H1 (cell line): ENCODE measurements around the gene TGOLN2. TPM values are rescaled to one million over a fixed set of nuclear protein-coding genes. Genes with fewer than 3 reads are reported as not detected.

ENCODE experiments used
- CTCF ChIA-PET: fragments of 300-600 bp; sonication (Branson Sonifier 250); formaldehyde crosslinking; loops from one replicate; lab custom pipeline; 2021; ENCODE audit not compliant: partially characterized antibody; lab: Charles Lee
- POLR2A ChIA-PET: fragments of 300-600 bp; sonication (Branson Sonifier 250); formaldehyde crosslinking; loops from one replicate; lab custom pipeline; 2021; ENCODE audit warnings: inconsistent platforms; ENCODE audit not compliant: partially characterized antibody; lab: Charles Lee
- DNase-seq, 2 experiments: peaks; one replicate each; pipeline versions ENCODE4 v3.0.0 to v3.0.0-alpha.2; 2010 to 2022; ENCODE audit warnings: low spot score in 2 of 2, low read depth in 1 of 2, mixed read lengths in 1 of 2
- FAIRE-seq: peaks from 2 replicates; lab custom pipeline; 2011; peaks lifted over from hg19 to GRCh38; lab: Jason Lieb, UNC
- H2AFZ ChIP-seq: 2 replicates; pipeline ENCODE4 v1.8.1; 2012; ENCODE audit warnings: low read length, inconsistent platforms
- H2AK5ac ChIP-seq: 2 replicates; pipeline ENCODE4 v1.6.1; 2013; ENCODE audit warnings: low read depth, low read length
- H2BK120ac ChIP-seq: replicated peaks from 2 replicates; pipeline ENCODE3; 2013; ENCODE audit warnings: low read depth, low read length, inconsistent platforms
- H2BK12ac ChIP-seq: 2 replicates; pipeline ENCODE4 v1.6.1; 2013; ENCODE audit warnings: low read depth, low read length
- H2BK15ac ChIP-seq: 2 replicates; pipeline ENCODE4 v1.6.1; 2013; ENCODE audit warnings: low read length
- H2BK20ac ChIP-seq: 2 replicates; pipeline ENCODE4 v1.6.1; 2013; ENCODE audit warnings: low read length
- H2BK5ac ChIP-seq: 2 replicates; pipeline ENCODE4 v1.6.1; 2013; ENCODE audit warnings: low read depth, low read length
- H3K14ac ChIP-seq: 2 replicates; pipeline ENCODE4 v1.6.1; 2013; ENCODE audit warnings: inconsistent platforms; ENCODE audit not compliant: insufficient read length
- H3K18ac ChIP-seq: 2 replicates; pipeline ENCODE4 v1.6.1; 2013; ENCODE audit warnings: low read length; ENCODE audit errors: extremely low read depth
- H3K23ac ChIP-seq: 2 replicates; pipeline ENCODE4 v1.6.1; 2013; ENCODE audit warnings: inconsistent platforms; ENCODE audit not compliant: insufficient read length
- H3K23me2 ChIP-seq: 2 replicates; pipeline ENCODE4 v1.6.1; 2013; ENCODE audit warnings: low read depth, low read length
- H3K27ac ChIP-seq: 2 replicates; pipeline ENCODE4 v1.6.1; 2011; ENCODE audit warnings: low read depth, low read length, inconsistent platforms
- H3K27me3 ChIP-seq, 4 experiments: replicated peaks in 1 of 4; 1 replicate in 1 of 4; 2 replicates in 3 of 4; pipeline versions ENCODE4 v1.6.1 to v1.8.1; 2011 to 2013; ENCODE audit warnings: low read length in 3 of 4, mild to moderate bottlenecking in 3 of 4, inconsistent platforms in 2 of 4, mixed read lengths in 2 of 4, moderate library complexity in 1 of 4; ENCODE audit not compliant: control insufficient read depth in 3 of 4, insufficient read depth in 3 of 4; ENCODE audit errors: extremely low read depth in 1 of 4
- H3K36me3 ChIP-seq, 4 experiments: 2 replicates each; pipeline versions ENCODE4 v1.6.1 to v1.8.1; 2011 to 2013; ENCODE audit warnings: mild to moderate bottlenecking in 4 of 4, low read length in 3 of 4, moderate library complexity in 2 of 4, control low read depth in 1 of 4, inconsistent platforms in 1 of 4; ENCODE audit not compliant: insufficient read depth in 4 of 4, control insufficient read depth in 2 of 4
- H3K4ac ChIP-seq: replicated peaks from 2 replicates; pipeline ENCODE3; 2013; ENCODE audit warnings: low read length, low read depth, mixed read lengths, inconsistent platforms; ENCODE audit not compliant: insufficient read length
- H3K4me1 ChIP-seq, 4 experiments: replicated peaks in 1 of 4; 1 replicate in 1 of 4; 2 replicates in 3 of 4; pipeline versions ENCODE4 v1.6.1 to v1.8.1; 2011 to 2013; ENCODE audit warnings: low read length in 3 of 4, inconsistent platforms in 2 of 4, mixed read lengths in 1 of 4; ENCODE audit not compliant: insufficient read depth in 4 of 4, control insufficient read depth in 3 of 4
- H3K4me2 ChIP-seq, 2 experiments: 2 replicates each; pipeline versions ENCODE4 v1.6.1 to v1.8.1; 2011 to 2013; ENCODE audit warnings: low read depth in 2 of 2, low read length in 2 of 2, control low read depth in 1 of 2, inconsistent platforms in 1 of 2, mild to moderate bottlenecking in 1 of 2; ENCODE audit not compliant: insufficient read depth in 1 of 2
- H3K4me3 ChIP-seq, 4 experiments: fragments of 200-600, 300-600 bp in 1 of 4; sonication (generic), shearing (Covaris generic), sonication (Bioruptor Twin) in 1 of 4; 2 replicates each; pipeline versions ENCODE4 v1.5.1 to v1.8.1; 2011 to 2016; ENCODE audit warnings: low read length in 4 of 4, low read depth in 3 of 4, control low read depth in 2 of 4, inconsistent platforms in 2 of 4, mild to moderate bottlenecking in 2 of 4, mixed read lengths in 1 of 4, moderate library complexity in 1 of 4; ENCODE audit not compliant: insufficient read depth in 2 of 4; ENCODE audit errors: extremely low read depth in 1 of 4
- H3K56ac ChIP-seq: replicated peaks from 2 replicates; pipeline ENCODE3; 2013; ENCODE audit warnings: low read depth, mild to moderate bottlenecking, mixed read lengths, low read length, inconsistent platforms; ENCODE audit not compliant: insufficient read length
- H3K79me1 ChIP-seq: 2 replicates; pipeline ENCODE4 v1.6.1; 2013; ENCODE audit warnings: low read depth, low read length, control low read depth
- H3K79me2 ChIP-seq, 2 experiments: 2 replicates each; pipeline versions ENCODE4 v1.6.1 to v1.8.1; 2012 to 2013; ENCODE audit warnings: low read length in 2 of 2, mild to moderate bottlenecking in 2 of 2, inconsistent platforms in 1 of 2; ENCODE audit not compliant: insufficient read depth in 2 of 2, control insufficient read depth in 1 of 2
- H3K9ac ChIP-seq, 4 experiments: replicated peaks in 1 of 4; 1 replicate in 1 of 4; 2 replicates in 3 of 4; pipeline versions ENCODE4 v1.6.1 to v1.8.1; 2011 to 2013; ENCODE audit warnings: low read depth in 3 of 4, low read length in 3 of 4, control low read depth in 2 of 4, mild to moderate bottlenecking in 2 of 4, moderate library complexity in 2 of 4, inconsistent platforms in 1 of 4; ENCODE audit errors: extremely low read depth in 1 of 4
- H3K9me3 ChIP-seq, 2 experiments: 2 replicates each; pipeline versions ENCODE4 v1.6.1 to v1.8.1; 2012 to 2013; ENCODE audit warnings: mild to moderate bottlenecking in 2 of 2, moderate library complexity in 2 of 2, control low read depth in 1 of 2, inconsistent platforms in 1 of 2, low read depth in 1 of 2, low read length in 1 of 2, mixed read lengths in 1 of 2; ENCODE audit not compliant: insufficient read depth in 2 of 2
- H4K20me1 ChIP-seq, 2 experiments: replicated peaks in 1 of 2; 2 replicates each; pipeline versions ENCODE3 to v1.8.1; 2011 to 2013; ENCODE audit warnings: inconsistent platforms in 2 of 2, low read length in 2 of 2, mild to moderate bottlenecking in 1 of 2; ENCODE audit not compliant: insufficient read depth in 2 of 2, control insufficient read depth in 1 of 2
- H4K5ac ChIP-seq: 2 replicates; pipeline ENCODE4 v1.6.1; 2013; ENCODE audit warnings: low read length, low read depth, mixed read lengths, inconsistent platforms; ENCODE audit not compliant: insufficient read length
- H4K8ac ChIP-seq: 2 replicates; pipeline ENCODE4 v1.8.0; 2013; ENCODE audit warnings: mild to moderate bottlenecking, moderate library complexity, low read length, inconsistent platforms; ENCODE audit not compliant: insufficient read depth; ENCODE audit errors: extremely low read depth
- H4K91ac ChIP-seq: replicated peaks from 2 replicates; pipeline ENCODE3; 2013; ENCODE audit warnings: low read length, mixed read lengths, inconsistent platforms; ENCODE audit not compliant: insufficient read length
- ATF2 ChIP-seq: IDR thresholded peaks from 2 replicates; pipeline ENCODE4 v1.6.1; 2012; ENCODE audit warnings: low read length, inconsistent platforms
- ATF3 ChIP-seq: IDR thresholded peaks from 2 replicates; pipeline ENCODE4 v1.6.1; 2011; ENCODE audit warnings: low read depth, mild to moderate bottlenecking, low read length; ENCODE audit not compliant: insufficient read depth
- BRCA1 ChIP-seq: IDR thresholded peaks from 2 replicates; pipeline ENCODE4 v1.6.1; 2012; ENCODE audit warnings: low read depth, low read length, improper control_type of control experiment
- CBX8 ChIP-seq: fragments of 300-800, 300-1000 bp; sonication (generic); IDR thresholded peaks from 2 replicates; pipeline ENCODE4 v1.7.1; 2016; ENCODE audit warnings: low read depth, low read length, borderline replicate concordance
- CTBP2 ChIP-seq: IDR thresholded peaks from 2 replicates; pipeline ENCODE4 v1.7.0; 2011; ENCODE audit warnings: borderline replicate concordance, mild to moderate bottlenecking, moderate library complexity, mixed read lengths, low read length; ENCODE audit not compliant: insufficient read depth, insufficient read length
- MAX ChIP-seq: IDR thresholded peaks from 2 replicates; pipeline ENCODE4 v1.6.1; 2012; ENCODE audit warnings: inconsistent platforms
- SAP30 ChIP-seq: fragments of 300-600 bp; sonication (generic); IDR thresholded peaks from 2 replicates; pipeline ENCODE4 v1.7.1; 2012; ENCODE audit warnings: low read length, moderate library complexity, mild to moderate bottlenecking, inconsistent platforms; ENCODE audit not compliant: insufficient read depth, insufficient replicate concordance
- SP1 ChIP-seq: IDR thresholded peaks from 2 replicates; pipeline ENCODE4 v1.6.1; 2011; ENCODE audit warnings: low read depth, low read length
- SP4 ChIP-seq: IDR thresholded peaks from 2 replicates; pipeline ENCODE4 v1.6.1; 2012; ENCODE audit warnings: low read length, inconsistent platforms
- WGBS, 2 experiments: shearing (Covaris generic) in 1 of 2; methylation state at CpG; one replicate each; pipeline versions ENCODE4 v1.1.6 to v1.1.7; 2013 to 2015; ENCODE audit warnings: low lambda C conversion rate in 2 of 2, mixed read lengths in 2 of 2, inconsistent platforms in 1 of 2, low coverage in 1 of 2, missing lambda C conversion rate in 1 of 2; ENCODE audit not compliant: insufficient replicate concordance in 2 of 2, insufficient coverage in 1 of 2, insufficient read length in 1 of 2; ENCODE audit errors: extremely low coverage in 1 of 2, missing lambda C conversion rate in 1 of 2; 5-methylcytosine and 5-hydroxymethylcytosine counted together
- polyA plus RNA-seq, 7 experiments: library from polyadenylated mRNA; depleted of rRNA in 3 of 7; stranded (reverse) in 5 of 7; unstranded in 2 of 7; fragments of >200 nt in 5 of 7; fragments of 200-250 nt in 2 of 7; gene quantifications; 1 replicate in 5 of 7; 2 replicates in 1 of 7; 4 replicates in 1 of 7; pipeline versions ENCODE4 v1.2.1 to v1.2.3, GENCODE V29; 2011 to 2013; ENCODE audit warnings: missing spikeins in 2 of 7, mixed read lengths in 2 of 7
- total RNA-seq: library from RNA; stranded (reverse); fragmentation: NEBNext Ultra II Directional; extraction: Animal tissue kit (Norgen Biotek cat#: 25700); gene quantifications from 2 replicates; pipeline ENCODE4 v1.2.1, GENCODE V29; 2021

TGOLN2 gene
- total and polyA plus RNA-seq, 2 of the 8 experiments (the other 6 are each of a cell fraction or from before 2014, with no cell fraction given): 33.9 to 38.9 TPM

GRCh38 chr2:85283641-85284040 lies 44.1 kb downstream of the TGOLN2 start:
- H3K14ac ChIP-seq: no peak overlapping the region
- H3K18ac ChIP-seq: no peak overlapping the region
- no peak overlapping the region for H2BK5ac ChIP-seq
- no peak overlapping the region for H4K8ac ChIP-seq
- H3K4me3 ChIP-seq: no peak overlapping the region
- no peak overlapping the region for H2BK15ac ChIP-seq
- H2AK5ac ChIP-seq: no peak overlapping the region
- CTCF ChIA-PET: interaction anchor here (0.9 to 6.4 kb wide), 18 partner anchors 13 to 265 kb away, joined by 3 to 137 read pairs (median 6); partner anchors contain the start of gene TCF7L1
- H3K79me2 ChIP-seq: peaks cover 0 to 31% of the 10 kb centered on the region in 2 experiments; a peak in 2 of 4 replicates
- H4K20me1 ChIP-seq: peaks cover 7 to 10% of the 10 kb centered on the region in 2 experiments
- no peak overlapping the region for H3K4me2 ChIP-seq
- H3K27ac ChIP-seq: no peak overlapping the region
- no peak for DNase-seq
- H2AFZ ChIP-seq: no peak overlapping the region
- H3K56ac ChIP-seq: no peak overlapping the region
- POLR2A ChIA-PET: interaction anchor here (0.6 to 4.5 kb wide), 4 partner anchors 9 to 150 kb away, joined by 3 to 12 read pairs (median 8); partner anchors contain the start of gene TCF7L1
- no peak overlapping the region for H2BK12ac ChIP-seq
- peaks cover 2 to 13% (median 6%) of the 10 kb centered on the region in 4 experiments; a peak in 6 of 8 replicates for H3K36me3 ChIP-seq
- H3K27me3 ChIP-seq: no peaks in the 10 kb centered on the region
- H3K23ac ChIP-seq: no peak overlapping the region
- H2BK20ac ChIP-seq: no peak overlapping the region
- no peaks in the 10 kb centered on the region for H3K9me3 ChIP-seq
- H4K91ac ChIP-seq: no peak overlapping the region
- no peak overlapping the region for H3K9ac ChIP-seq
- H3K79me1 ChIP-seq: peaks cover 9% of the 10 kb centered on the region; the same call in 1 of the 2 replicates
- no peaks in the 10 kb centered on the region for H3K23me2 ChIP-seq
- FAIRE-seq: no peak
- no peak overlapping the region for H2BK120ac ChIP-seq
- H4K5ac ChIP-seq: no peak overlapping the region
- WGBS, 2 experiments: 95% methylated on average over 8 of the region's 8 CpGs; no CpG with 5 or more reads in 1 of the 2 experiments
- TF ChIP-seq SAP30: no peak
- no peak for TF ChIP-seq BRCA1
- TF ChIP-seq MAX: no peak
- no peak for TF ChIP-seq CTBP2
- no peak for TF ChIP-seq SP4
- TF ChIP-seq ATF2: no peak
- no peak for TF ChIP-seq CBX8
- TF ChIP-seq ATF3: no peak
- TF ChIP-seq SP1: no peak
- no peak overlapping the region for H3K4ac ChIP-seq
- H3K4me1 ChIP-seq: peaks cover 0 to 8% (median under 1%) of the 10 kb centered on the region in 4 experiments; a peak in 2 of 7 replicates
